H1 (cell line): ENCODE results near the gene ZBED4. TPM values are rescaled to one million over a fixed set of nuclear protein-coding genes. Genes with fewer than 3 reads are reported as not detected.

ENCODE experiments used
- BACH1 ChIP-seq: IDR thresholded peaks from 2 replicates; pipeline ENCODE4 v1.6.1; 2012; ENCODE audit warnings: low read length, improper control_type of control experiment
- BCL11A ChIP-seq, 2 experiments: IDR thresholded peaks; one replicate each; pipeline ENCODE4 v1.6.1; 2011; ENCODE audit warnings: low read depth in 2 of 2, low read length in 2 of 2, mild to moderate bottlenecking in 2 of 2
- CHD7 ChIP-seq: fragments of 300-600 bp; sonication (generic); IDR thresholded peaks from 2 replicates; pipeline ENCODE4 v1.7.1; 2012; ENCODE audit warnings: low read length, moderate library complexity, mild to moderate bottlenecking, inconsistent platforms; ENCODE audit not compliant: insufficient replicate concordance
- HDAC6 ChIP-seq: IDR thresholded peaks from one replicate; pipeline ENCODE4 v1.7.1; 2012; ENCODE audit warnings: low read depth, mild to moderate bottlenecking, inconsistent platforms, low read length, moderate library complexity
- PHF8 ChIP-seq: fragments of 200-600 bp; sonication (generic); conservative IDR thresholded peaks from 2 replicates; pipeline ENCODE4 v1.7.1; 2012; ENCODE audit warnings: low read depth, mild to moderate bottlenecking, inconsistent platforms, low read length, moderate library complexity
- RAD21 ChIP-seq, 2 experiments: IDR thresholded peaks in 1 of 2; conservative IDR thresholded peaks in 1 of 2; 2 replicates each; pipeline ENCODE4 v1.6.1; 2011; ENCODE audit warnings: low read depth in 2 of 2, low read length in 2 of 2, improper control_type of control experiment in 1 of 2, inconsistent platforms in 1 of 2, mild to moderate bottlenecking in 1 of 2, moderate library complexity in 1 of 2
- SIX5 ChIP-seq: IDR thresholded peaks from 2 replicates; pipeline ENCODE4 v1.6.1; 2011; ENCODE audit warnings: mild to moderate bottlenecking, low read depth, low read length
- TAF1 ChIP-seq: IDR thresholded peaks from 2 replicates; pipeline ENCODE4 v1.6.1; 2011; ENCODE audit warnings: mild to moderate bottlenecking, low read depth, low read length
- TAF7 ChIP-seq: optimal IDR thresholded peaks from 2 replicates; pipeline ENCODE3; 2011; ENCODE audit warnings: low read depth, mild to moderate bottlenecking, inconsistent platforms, low read length, moderate library complexity, borderline replicate concordance
- polyA plus RNA-seq, 7 experiments: library from polyadenylated mRNA; depleted of rRNA in 3 of 7; stranded (reverse) in 5 of 7; unstranded in 2 of 7; fragments of >200 nt in 5 of 7; fragments of 200-250 nt in 2 of 7; gene quantifications; 1 replicate in 5 of 7; 2 replicates in 1 of 7; 4 replicates in 1 of 7; pipeline versions ENCODE4 v1.2.1 to v1.2.3, GENCODE V29; 2011 to 2013; ENCODE audit warnings: missing spikeins in 2 of 7, mixed read lengths in 2 of 7
- total RNA-seq: library from RNA; stranded (reverse); fragmentation: NEBNext Ultra II Directional; extraction: Animal tissue kit (Norgen Biotek cat#: 25700); gene quantifications from 2 replicates; pipeline ENCODE4 v1.2.1, GENCODE V29; 2021

Gene ZBED4
- total and polyA plus RNA-seq, 2 of the 8 experiments (the other 6 are each of a cell fraction or from before 2014, with no cell fraction given): 11.0 to 28.3 TPM

- TF ChIP-seq RAD21 (IDR thresholded peaks at IDR 0.05 in 1 of 2, conservative IDR thresholded peaks at IDR 0.05 in 1 of 2; ENCODE audit: low read depth in 2 of 2, low read length in 2 of 2): no peak
- no peak for TF ChIP-seq TAF1
- TF ChIP-seq BACH1: no peak
- no peak for TF ChIP-seq HDAC6
- no peak for TF ChIP-seq CHD7
- no peak for TF ChIP-seq SIX5
- no peak for TF ChIP-seq TAF7
- no peak for TF ChIP-seq BCL11A (IDR thresholded peaks at IDR 0.05; ENCODE audit: low read depth in 2 of 2, low read length in 2 of 2)
- no peak for TF ChIP-seq PHF8
Observed at GRCh38 chr22:49934160-49934890, 80.7 kb downstream of the ZBED4 start (continued).
